Activated CD4-positive, alpha-beta T cell treated with anti-CD3 and anti-CD28 coated beads, Interleukin-2, amount 50 U/mL, for 48 hours (primary cell): ENCODE results near the gene PLXNC1.

Experiments
- DNase-seq, 2 experiments: peaks; one replicate each; pipeline ENCODE4 v3.0.0-alpha.2; 2020

The PLXNC1 gene

GRCh38 chr12:94245631-94246383, 97.4 kb downstream of the PLXNC1 start:
- no peak for DNase-seq

- DNase-seq = no peak
Measured at GRCh38 chr12:94247246-94247645, 98.9 kb downstream of the PLXNC1 start.

GRCh38 chr12:94248582-94248981, 100.2 kb downstream of the PLXNC1 start:
- no peak for DNase-seq

GRCh38 chr12:94250130-94250529, 101.8 kb downstream of the PLXNC1 start:
- DNase-seq = no peak

- DNase-seq = no peak
Measured at GRCh38 chr12:94254270-94254669, 105.9 kb downstream of the PLXNC1 start.

- DNase-seq = no peak
Measured at GRCh38 chr12:94255006-94255405, 106.6 kb downstream of the PLXNC1 start.

- no peak for DNase-seq
Measured at GRCh38 chr12:94255428-94255827, 107.1 kb downstream of the PLXNC1 start.

- DNase-seq = no peak
Measured at GRCh38 chr12:94258593-94258992, 110.2 kb downstream of the PLXNC1 start.

GRCh38 chr12:94260017-94260416, 111.6 kb downstream of the PLXNC1 start:
- DNase-seq = no peak

GRCh38 chr12:94260717-94261116, 112.3 kb downstream of the PLXNC1 start:
- DNase-seq = no peak

- DNase-seq = no peak
Measured at GRCh38 chr12:94261119-94261518, 112.7 kb downstream of the PLXNC1 start.

- no peak for DNase-seq
Measured at GRCh38 chr12:94261786-94262185, 113.4 kb downstream of the PLXNC1 start.

GRCh38 chr12:94262228-94263010, 114.0 kb downstream of the PLXNC1 start:
- peak; percentile 67 to 80 for DNase-seq

- peak; percentile 79 to 84 for DNase-seq
Measured at GRCh38 chr12:94263011-94263811, 114.8 kb downstream of the PLXNC1 start.

GRCh38 chr12:94263905-94264561, 115.7 kb downstream of the PLXNC1 start:
- no peak for DNase-seq

GRCh38 chr12:94264736-94265485, 116.5 kb downstream of the PLXNC1 start:
- no peak for DNase-seq

- DNase-seq = no peak
Measured at GRCh38 chr12:94265539-94265938, 117.2 kb downstream of the PLXNC1 start.

- DNase-seq = no peak
Measured at GRCh38 chr12:94265966-94266745, 117.8 kb downstream of the PLXNC1 start.

- DNase-seq = no peak
Measured at GRCh38 chr12:94266796-94267536, 118.6 kb downstream of the PLXNC1 start.

- DNase-seq = no peak
Measured at GRCh38 chr12:94267537-94267872, 119.1 kb downstream of the PLXNC1 start.
